Hepatocyte (in vitro differentiated cells): ENCODE data around the gene SLC6A7.

ENCODE experiments used
- EZH2 ChIP-seq: fragments of 200-600 bp; sonication (generic); IDR thresholded peaks from 2 replicates; pipeline ENCODE4 v1.6.1; 2016; ENCODE audit warnings: antibody characterized with exemption, mild to moderate bottlenecking, borderline replicate concordance
- EZH2phosphoT487 ChIP-seq: fragments of 200-600 bp; sonication (generic); IDR thresholded peaks from one replicate; pipeline ENCODE4 v1.6.1; 2018; ENCODE audit warnings: antibody characterized with exemption, mild to moderate bottlenecking, low read depth, moderate library complexity; ENCODE audit not compliant: unreplicated experiment, severe bottlenecking
- TF ChIP-seq, protein P1 (sequence below): fragments of 200-600 bp; sonication (generic); IDR thresholded peaks from 2 replicates; pipeline ENCODE4 v1.5.1; 2016; ENCODE audit warnings: antibody characterized with exemption, mild to moderate bottlenecking; ENCODE audit not compliant: poor library complexity

GRCh38 chr5:150197476-150197875, 7.6 kb downstream of the SLC6A7 start:
- TF ChIP-seq, protein P1, sequence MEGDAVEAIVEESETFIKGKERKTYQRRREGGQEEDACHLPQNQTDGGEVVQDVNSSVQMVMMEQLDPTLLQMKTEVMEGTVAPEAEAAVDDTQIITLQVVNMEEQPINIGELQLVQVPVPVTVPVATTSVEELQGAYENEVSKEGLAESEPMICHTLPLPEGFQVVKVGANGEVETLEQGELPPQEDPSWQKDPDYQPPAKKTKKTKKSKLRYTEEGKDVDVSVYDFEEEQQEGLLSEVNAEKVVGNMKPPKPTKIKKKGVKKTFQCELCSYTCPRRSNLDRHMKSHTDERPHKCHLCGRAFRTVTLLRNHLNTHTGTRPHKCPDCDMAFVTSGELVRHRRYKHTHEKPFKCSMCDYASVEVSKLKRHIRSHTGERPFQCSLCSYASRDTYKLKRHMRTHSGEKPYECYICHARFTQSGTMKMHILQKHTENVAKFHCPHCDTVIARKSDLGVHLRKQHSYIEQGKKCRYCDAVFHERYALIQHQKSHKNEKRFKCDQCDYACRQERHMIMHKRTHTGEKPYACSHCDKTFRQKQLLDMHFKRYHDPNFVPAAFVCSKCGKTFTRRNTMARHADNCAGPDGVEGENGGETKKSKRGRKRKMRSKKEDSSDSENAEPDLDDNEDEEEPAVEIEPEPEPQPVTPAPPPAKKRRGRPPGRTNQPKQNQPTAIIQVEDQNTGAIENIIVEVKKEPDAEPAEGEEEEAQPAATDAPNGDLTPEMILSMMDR: no peak
- TF ChIP-seq EZH2phosphoT487 (no peak), EZH2 (no peak)
